K562 (cell line): ENCODE results near the gene ZEB2. TPM values are rescaled to one million over a fixed set of nuclear protein-coding genes. Genes with fewer than 3 reads are reported as not detected.
A peak's percentile ranks its signal among the peaks of the same experiment; 100 is the strongest.

Experiments
- DPF2 ChIP-seq: fragments of 450-650 bp; IDR thresholded peaks from 2 replicates; pipeline ENCODE4 v1.6.1; 2016
- MAZ ChIP-seq, 2 experiments: fragments of 450-650 bp in 1 of 2; sonication (generic) in 1 of 2; formaldehyde crosslinking; IDR thresholded peaks in 1 of 2; conservative IDR thresholded peaks in 1 of 2; 2 replicates each; pipeline versions ENCODE4 v1.4.0 to v1.5.0; 2020; ENCODE audit warnings: mild to moderate bottlenecking in 1 of 2, missing genetic modification reagents in 1 of 2
- MECOM ChIP-seq: fragments of 250-450 bp; sonication (Bioruptor Pico); IDR thresholded peaks from 2 replicates; pipeline ENCODE4 v1.8.0; 2022; ENCODE audit warnings: inconsistent platforms
- RBBP5 ChIP-seq: fragments of 200-600 bp; sonication (generic); IDR thresholded peaks from 2 replicates; pipeline ENCODE4 v1.6.1; 2012; ENCODE audit warnings: borderline replicate concordance, mild to moderate bottlenecking, low read length, control low read depth, inconsistent platforms; ENCODE audit not compliant: insufficient read depth, poor library complexity, severe bottlenecking
- RBFOX2 ChIP-seq: fragments of 200-400 bp; formaldehyde crosslinking; IDR thresholded peaks from 2 replicates; pipeline ENCODE4 v1.6.1; 2017; ENCODE audit warnings: low read depth, mild to moderate bottlenecking, low read length, moderate library complexity
- SIN3A ChIP-seq, 2 experiments: fragments of 150-350 bp in 1 of 2; IDR thresholded peaks; 2 replicates each; pipeline ENCODE4 v1.6.1; 2011 to 2016; ENCODE audit warnings: borderline replicate concordance in 2 of 2, low read depth in 2 of 2, low read length in 2 of 2, mild to moderate bottlenecking in 2 of 2, moderate library complexity in 2 of 2; ENCODE audit not compliant: control insufficient read depth in 1 of 2
- SMARCA5 ChIP-seq: fragments of 450-650 bp; IDR thresholded peaks from 2 replicates; pipeline ENCODE4 v1.6.1; 2016
- TEAD1 ChIP-seq, 2 experiments: fragments of 450-650 bp in 1 of 2; sonication (generic) in 1 of 2; formaldehyde crosslinking; IDR thresholded peaks; 2 replicates each; pipeline versions ENCODE4 v1.4.0 to v1.8.0; 2020 to 2022; ENCODE audit warnings: mild to moderate bottlenecking in 2 of 2, missing genetic modification reagents in 1 of 2
- ZBTB40 ChIP-seq, 2 experiments: fragments of 450-650 bp in 1 of 2; sonication (generic) in 1 of 2; formaldehyde crosslinking in 1 of 2; IDR thresholded peaks; 2 replicates each; pipeline versions ENCODE4 v1.7.1 to v1.9.0; 2016 to 2022; ENCODE audit warnings: inconsistent platforms in 1 of 2, mild to moderate bottlenecking in 1 of 2, missing genetic modification reagents in 1 of 2
- ZNF780A ChIP-seq: fragments of 250-450 bp; sonication (Bioruptor Pico); IDR thresholded peaks from 2 replicates; pipeline ENCODE4 v1.5.0; 2021; ENCODE audit warnings: mild to moderate bottlenecking
- ZSCAN29 ChIP-seq: fragments of 450-650 bp; IDR thresholded peaks from 2 replicates; pipeline ENCODE4 v1.6.1; 2017
- polyA plus RNA-seq, 8 experiments: library from polyadenylated mRNA; depleted of rRNA in 4 of 8; stranded (reverse) in 5 of 8; unstranded in 3 of 8; fragments of >200 nt; fragmentation: Nextera tagmentation in 2 of 8; fragmentation: Illumina TruSeq in 1 of 8; extraction: Ambion mirVana in 2 of 8; extraction: Trizol in 1 of 8; gene quantifications; 2 replicates each; pipeline versions ENCODE4 v1.2.1 to v1.2.3, GENCODE V29; 2011 to 2014; ENCODE audit warnings: inconsistent platforms in 1 of 8, missing spikeins in 1 of 8
- total RNA-seq, 7 experiments: library from RNA; depleted of rRNA in 6 of 7; stranded (reverse); fragments of >200 nt in 6 of 7; fragmentation: Illumina TruSeq in 2 of 7; extraction: Trizol in 2 of 7; gene quantifications; 2 replicates each; pipeline versions ENCODE4 v1.2.1 to v1.2.3, GENCODE V29; 2011 to 2021; ENCODE audit warnings: low replicate concordance in 1 of 7
- TF ChIP-seq, protein P1 (sequence below): fragments of 450-650 bp; formaldehyde crosslinking; IDR thresholded peaks from 2 replicates; pipeline ENCODE4 v1.4.0; 2020; ENCODE audit warnings: mild to moderate bottlenecking, moderate library complexity
- TF ChIP-seq, protein P2 (sequence below): sonication (generic); formaldehyde crosslinking; IDR thresholded peaks from 2 replicates; pipeline ENCODE4 v1.4.0; 2020; ENCODE audit warnings: mild to moderate bottlenecking, missing genetic modification reagents

Gene ZEB2
- total and polyA plus RNA-seq, 9 of the 15 experiments (the other 6 are each of a cell fraction or from before 2014, with no cell fraction given) = 15.1 to 113 (median 72.3) TPM

DNA sequence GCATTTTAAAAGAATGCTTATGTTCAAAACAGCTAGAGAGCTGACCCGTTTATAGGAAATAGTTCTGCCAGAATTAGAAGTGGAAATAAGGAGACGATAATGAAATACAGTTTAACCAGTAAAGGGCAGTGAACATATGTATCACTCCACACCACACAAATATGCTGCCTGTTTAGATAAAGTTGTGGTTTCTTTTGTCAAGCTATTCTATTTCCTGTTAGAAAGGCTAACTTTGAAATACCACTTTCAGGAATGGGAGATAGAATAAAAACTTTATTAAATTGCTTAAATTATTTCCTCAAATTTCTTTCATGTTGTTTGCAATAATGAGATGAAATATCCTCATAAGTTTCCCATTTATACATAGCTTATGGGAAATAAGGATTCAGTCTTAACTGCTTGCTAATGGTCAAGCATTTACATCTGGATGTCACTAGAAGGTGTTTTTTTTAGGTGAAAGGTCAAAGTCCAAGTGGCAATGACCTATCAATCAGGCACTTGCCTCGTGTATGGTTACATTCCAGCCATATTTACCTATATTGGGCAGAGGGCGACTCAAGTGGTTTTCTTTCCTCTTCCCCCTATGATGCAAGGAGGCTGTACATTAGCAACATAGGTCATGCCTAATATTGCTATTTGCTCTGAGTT, 148.9 kb downstream of the ZEB2 start (continued):
- TF ChIP-seq ZBTB40 (IDR thresholded peaks at IDR 0.05) (peak; percentile 92), ZBTB40 (CRISPR knock-in tag; IDR thresholded peaks at IDR 0.05) (peak; percentile 90), TEAD1 (CRISPR knock-in tag; IDR thresholded peaks at IDR 0.05) (peak in 1 of 2 experiments; percentile 93; a peak in 2 of 4 replicates), ZNF780A (CRISPR knock-in tag) (no peak), DPF2 (peak; percentile 86), SMARCA5 (no peak), RBBP5 (no peak), SIN3A (IDR thresholded peaks at IDR 0.05; ENCODE audit: borderline replicate concordance in 2 of 2, control insufficient read depth in 1 of 2, low read depth in 2 of 2, low read length in 2 of 2) (no peak), ZSCAN29 (no peak), MECOM (CRISPR knock-in tag) (0 out of 2 replicates have a peak, but pooled peaks have one; percentile 25), MAZ (CRISPR knock-in tag; conservative IDR thresholded peaks at IDR 0.05 in 1 of 2, IDR thresholded peaks at IDR 0.05 in 1 of 2) (peak in 1 of 2 experiments; percentile 30; a peak in 1 of 4 replicates), RBFOX2 (peak; percentile 29; the same call in 1 of the 2 replicates)
- TF ChIP-seq, protein P1, sequence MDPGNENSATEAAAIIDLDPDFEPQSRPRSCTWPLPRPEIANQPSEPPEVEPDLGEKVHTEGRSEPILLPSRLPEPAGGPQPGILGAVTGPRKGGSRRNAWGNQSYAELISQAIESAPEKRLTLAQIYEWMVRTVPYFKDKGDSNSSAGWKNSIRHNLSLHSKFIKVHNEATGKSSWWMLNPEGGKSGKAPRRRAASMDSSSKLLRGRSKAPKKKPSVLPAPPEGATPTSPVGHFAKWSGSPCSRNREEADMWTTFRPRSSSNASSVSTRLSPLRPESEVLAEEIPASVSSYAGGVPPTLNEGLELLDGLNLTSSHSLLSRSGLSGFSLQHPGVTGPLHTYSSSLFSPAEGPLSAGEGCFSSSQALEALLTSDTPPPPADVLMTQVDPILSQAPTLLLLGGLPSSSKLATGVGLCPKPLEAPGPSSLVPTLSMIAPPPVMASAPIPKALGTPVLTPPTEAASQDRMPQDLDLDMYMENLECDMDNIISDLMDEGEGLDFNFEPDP (CRISPR knock-in tag) = no peak
- TF ChIP-seq, protein P2, sequence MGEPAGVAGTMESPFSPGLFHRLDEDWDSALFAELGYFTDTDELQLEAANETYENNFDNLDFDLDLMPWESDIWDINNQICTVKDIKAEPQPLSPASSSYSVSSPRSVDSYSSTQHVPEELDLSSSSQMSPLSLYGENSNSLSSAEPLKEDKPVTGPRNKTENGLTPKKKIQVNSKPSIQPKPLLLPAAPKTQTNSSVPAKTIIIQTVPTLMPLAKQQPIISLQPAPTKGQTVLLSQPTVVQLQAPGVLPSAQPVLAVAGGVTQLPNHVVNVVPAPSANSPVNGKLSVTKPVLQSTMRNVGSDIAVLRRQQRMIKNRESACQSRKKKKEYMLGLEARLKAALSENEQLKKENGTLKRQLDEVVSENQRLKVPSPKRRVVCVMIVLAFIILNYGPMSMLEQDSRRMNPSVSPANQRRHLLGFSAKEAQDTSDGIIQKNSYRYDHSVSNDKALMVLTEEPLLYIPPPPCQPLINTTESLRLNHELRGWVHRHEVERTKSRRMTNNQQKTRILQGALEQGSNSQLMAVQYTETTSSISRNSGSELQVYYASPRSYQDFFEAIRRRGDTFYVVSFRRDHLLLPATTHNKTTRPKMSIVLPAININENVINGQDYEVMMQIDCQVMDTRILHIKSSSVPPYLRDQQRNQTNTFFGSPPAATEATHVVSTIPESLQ (CRISPR knock-in tag) = no peak
